Measurements from ENCODE around the gene NTNG1.

- TF ChIP-seq CTCF (IDR thresholded peaks at IDR 0.05) (peak in 1 of 6 experiments; percentile 32), POLR2A (IDR thresholded peaks at IDR 0.05) (no peak)
These were observed 56.2 kb downstream of the NTNG1 start for GRCh38 chr1:107196973-107197562.

Data from esophagus squamous epithelium (tissue), 4 donors.